Stimulated activated CD8-positive, alpha-beta memory T cell treated with anti-CD3 and anti-CD28 coated beads, Interleukin-2, amount 100 ng/mL, for 48 hours (primary cell): ENCODE results near the gene TSPAN10.

Experiments
- DNase-seq, 2 donors: peaks; one replicate each; pipeline ENCODE4 v3.0.0-alpha.2; 2020; ENCODE audit warnings: low read depth in 2 of 2

TSPAN10 gene

GRCh38 chr17:81635431-81635830, 1.6 kb upstream of the TSPAN10 start:
- no peak for DNase-seq

- DNase-seq = no peak
Measured at GRCh38 chr17:81635973-81636504, 957 bp upstream of the TSPAN10 start.

GRCh38 chr17:81638683-81639082, 1.7 kb downstream of the TSPAN10 start:
- no peak for DNase-seq

- DNase-seq = no peak
Measured at GRCh38 chr17:81640011-81640410, 3.0 kb downstream of the TSPAN10 start.

GRCh38 chr17:81641825-81642489, 5.0 kb downstream of the TSPAN10 start:
- DNase-seq = no peak

- no peak for DNase-seq
Measured at GRCh38 chr17:81644496-81644895, 7.5 kb downstream of the TSPAN10 start.

- no peak for DNase-seq
Measured at GRCh38 chr17:81644976-81645952, 8.3 kb downstream of the TSPAN10 start.

- no peak for DNase-seq
Measured at GRCh38 chr17:81646869-81647600, 10.0 kb downstream of the TSPAN10 start.

- no peak for DNase-seq
Measured at GRCh38 chr17:81647640-81648012, 10.6 kb downstream of the TSPAN10 start.

GRCh38 chr17:81648013-81648706, 11.2 kb downstream of the TSPAN10 start:
- no peak for DNase-seq

- no peak for DNase-seq
Measured at GRCh38 chr17:81648707-81649085, 11.7 kb downstream of the TSPAN10 start.

- DNase-seq = no peak
Measured at GRCh38 chr17:81650951-81651350, 14.0 kb downstream of the TSPAN10 start.

- no peak for DNase-seq
Measured at GRCh38 chr17:81651692-81652091, 14.7 kb downstream of the TSPAN10 start.

- DNase-seq = no peak
Measured at GRCh38 chr17:81652906-81653771, 16.1 kb downstream of the TSPAN10 start.

- DNase-seq = no peak
Measured at GRCh38 chr17:81655378-81656117, 18.6 kb downstream of the TSPAN10 start.

- no peak for DNase-seq
Measured at GRCh38 chr17:81656118-81656743, 19.2 kb downstream of the TSPAN10 start, which contains the start of gene PDE6G. Gene PDE6G, minus strand, starts transcription at chr17:81656542. Its CDS starts 3,237 bp downstream, at chr17:81653305.

- no peak for DNase-seq
Measured at GRCh38 chr17:81656835-81657234, 19.8 kb downstream of the TSPAN10 start.

GRCh38 chr17:81659038-81659437, 22.0 kb downstream of the TSPAN10 start:
- no peak for DNase-seq

- DNase-seq = no peak
Measured at GRCh38 chr17:81660441-81660840, 23.4 kb downstream of the TSPAN10 start.
